GM18873 (cell line): ENCODE results near the gene MIS12.

Experiments
- ATAC-seq: cut with Tn5 transposase; IDR thresholded peaks from one replicate; pipeline ENCODE4 v1.9.1; 2021; ENCODE audit warnings: mild to moderate bottlenecking, moderate library complexity, moderate number of reproducible peaks; ENCODE audit not compliant: unreplicated experiment, low FRiP score

Gene MIS12

GRCh38 chr17:5499476-5500231, 13.3 kb downstream of the MIS12 start:
- no peak for ATAC-seq

- no peak for ATAC-seq
These were observed 13.9 kb downstream of the MIS12 start for GRCh38 chr17:5500247-5500588.

- ATAC-seq: no peak
These were observed 14.4 kb downstream of the MIS12 start for GRCh38 chr17:5500589-5501391.

- no peak for ATAC-seq
These were observed 15.3 kb downstream of the MIS12 start for GRCh38 chr17:5501685-5502084.

- no peak for ATAC-seq
These were observed 16.2 kb downstream of the MIS12 start for GRCh38 chr17:5502552-5502951.

- no peak for ATAC-seq
These were observed 19.9 kb downstream of the MIS12 start for GRCh38 chr17:5506307-5506706.

GRCh38 chr17:5508810-5509209, 22.4 kb downstream of the MIS12 start:
- no peak for ATAC-seq

GRCh38 chr17:5509482-5509881, 23.1 kb downstream of the MIS12 start:
- no peak for ATAC-seq

GRCh38 chr17:5510771-5511170, 24.4 kb downstream of the MIS12 start:
- ATAC-seq: no peak

- ATAC-seq: no peak
These were observed 25.2 kb downstream of the MIS12 start for GRCh38 chr17:5511401-5512225.

- no peak for ATAC-seq
These were observed 27.3 kb downstream of the MIS12 start for GRCh38 chr17:5513628-5514027.

- ATAC-seq: no peak
These were observed 28.6 kb downstream of the MIS12 start for GRCh38 chr17:5514976-5515375.

GRCh38 chr17:5516060-5516792, 29.9 kb downstream of the MIS12 start:
- ATAC-seq: no peak

GRCh38 chr17:5522476-5522875, 36.1 kb downstream of the MIS12 start:
- ATAC-seq: no peak

- ATAC-seq: no peak
These were observed 36.9 kb downstream of the MIS12 start for GRCh38 chr17:5523249-5523648.

GRCh38 chr17:5526821-5527598, 40.6 kb downstream of the MIS12 start:
- no peak for ATAC-seq

GRCh38 chr17:5527601-5528250, 41.4 kb downstream of the MIS12 start:
- no peak for ATAC-seq

- ATAC-seq: no peak
These were observed 44.1 kb downstream of the MIS12 start for GRCh38 chr17:5530265-5531084.
